Neural cell (in vitro differentiated cells): ENCODE results near the gene DCAF15. TPM values are rescaled to one million over a fixed set of nuclear protein-coding genes. Genes with fewer than 3 reads are reported as not detected.

Source experiments
- H2AFZ ChIP-seq: fragments of 200-600, 300-800 bp; sonication (generic), shearing (Covaris generic); 2 replicates; pipeline ENCODE4 v1.6.0; 2014; ENCODE audit warnings: low read depth, mild to moderate bottlenecking, antibody characterized with exemption, low read length, moderate library complexity
- H3F3A ChIP-seq: fragments of 200-600 bp; shearing (Covaris generic); 2 replicates; pipeline ENCODE4 v1.6.1; 2016; ENCODE audit warnings: mild to moderate bottlenecking, moderate library complexity, mixed read lengths, antibody characterized with exemption, low read length; ENCODE audit not compliant: insufficient read depth, poor library complexity, severe bottlenecking
- H3K27ac ChIP-seq: fragments of 200-600, 300-800 bp; sonication (generic), shearing (Covaris generic); 2 replicates; pipeline ENCODE4 v1.5.1; 2014; ENCODE audit warnings: mild to moderate bottlenecking, low read length, moderate library complexity
- H3K27me3 ChIP-seq: fragments of 300-800, 200-600 bp; sonication (generic), shearing (Covaris generic); 2 replicates; pipeline ENCODE4 v1.6.0; 2014; ENCODE audit warnings: mild to moderate bottlenecking, low read depth, low read length, moderate library complexity; ENCODE audit not compliant: insufficient read depth
- H3K36me3 ChIP-seq: fragments of 300-800, 200-600 bp; sonication (generic), shearing (Covaris generic); 2 replicates; pipeline ENCODE4 v1.5.1; 2014; ENCODE audit warnings: mild to moderate bottlenecking, antibody characterized with exemption, low read length, moderate library complexity; ENCODE audit not compliant: insufficient read depth
- H3K4me2 ChIP-seq: fragments of 300-800, 200-600 bp; sonication (generic), shearing (Covaris generic); 2 replicates; pipeline ENCODE4 v1.6.0; 2014; ENCODE audit warnings: mild to moderate bottlenecking, low read length
- H3K4me3 ChIP-seq: fragments of 300-800, 200-600 bp; sonication (generic), shearing (Covaris generic); 2 replicates; pipeline ENCODE4 v1.5.1; 2014; ENCODE audit warnings: mild to moderate bottlenecking, low read length, moderate library complexity
- H3K79me2 ChIP-seq: fragments of 200-600 bp; shearing (Covaris generic); replicated peaks from 2 replicates; pipeline ENCODE4 v1.6.0; 2014; ENCODE audit warnings: mild to moderate bottlenecking, low read length, moderate library complexity; ENCODE audit not compliant: insufficient read depth
- H3K9ac ChIP-seq: fragments of 300-800, 200-600 bp; sonication (generic), shearing (Covaris generic); 2 replicates; pipeline ENCODE4 v1.6.1; 2016; ENCODE audit warnings: mild to moderate bottlenecking, low read length, mixed read lengths
- H3K9me2 ChIP-seq: fragments of 200-600 bp; shearing (Covaris generic); 2 replicates; pipeline ENCODE4 v1.6.1; 2016; ENCODE audit warnings: mild to moderate bottlenecking, low read length, mixed read lengths; ENCODE audit not compliant: insufficient read depth
- H3K9me3 ChIP-seq: fragments of 200-600, 300-800 bp; sonication (generic), shearing (Covaris generic); 2 replicates; pipeline ENCODE4 v1.6.1; 2016; ENCODE audit warnings: mild to moderate bottlenecking, mixed run types, low read length, moderate library complexity, mixed read lengths
- H4K20me1 ChIP-seq: fragments of 200-600 bp; shearing (Covaris generic); 2 replicates; pipeline ENCODE4 v1.6.1; 2016; ENCODE audit warnings: mild to moderate bottlenecking, mixed run types; ENCODE audit not compliant: insufficient read depth
- CTCF ChIP-seq: fragments of 450-650 bp; IDR thresholded peaks from 2 replicates; pipeline ENCODE4 v1.5.1; 2014; ENCODE audit warnings: antibody characterized with exemption, mild to moderate bottlenecking, moderate library complexity; ENCODE audit not compliant: poor library complexity, severe bottlenecking
- EP300 ChIP-seq: fragments of 450-650 bp; conservative IDR thresholded peaks from 2 replicates; pipeline ENCODE4 v1.6.1; 2014; ENCODE audit warnings: antibody characterized with exemption, mild to moderate bottlenecking, moderate library complexity; ENCODE audit not compliant: poor library complexity, severe bottlenecking
- EZH2 ChIP-seq: fragments of 200-600, 300-800 bp; shearing (Covaris generic), sonication (generic); IDR thresholded peaks from 2 replicates; pipeline ENCODE4 v1.6.1; 2014; ENCODE audit warnings: antibody characterized with exemption, low read length, borderline replicate concordance, mild to moderate bottlenecking; ENCODE audit not compliant: insufficient read depth, poor library complexity, severe bottlenecking
- MXI1 ChIP-seq: fragments of 450-650 bp; conservative IDR thresholded peaks from 2 replicates; pipeline ENCODE4 v1.6.1; 2014; ENCODE audit warnings: antibody characterized with exemption, mild to moderate bottlenecking; ENCODE audit not compliant: poor library complexity, severe bottlenecking
- POLR2AphosphoS5 ChIP-seq: IDR thresholded peaks from 2 replicates; pipeline ENCODE4 v1.6.1; 2012
- RAD21 ChIP-seq: fragments of 450-650 bp; conservative IDR thresholded peaks from 2 replicates; pipeline ENCODE4 v1.6.1; 2014; ENCODE audit warnings: antibody characterized with exemption, mild to moderate bottlenecking, moderate library complexity
- REST ChIP-seq: IDR thresholded peaks from 2 replicates; pipeline ENCODE4 v1.6.1; 2012; ENCODE audit warnings: borderline replicate concordance
- SMC3 ChIP-seq: fragments of 450-650 bp; conservative IDR thresholded peaks from 2 replicates; pipeline ENCODE4 v1.6.1; 2014; ENCODE audit warnings: antibody characterized with exemption, mild to moderate bottlenecking, moderate library complexity; ENCODE audit not compliant: poor library complexity
- TAF1 ChIP-seq: IDR thresholded peaks from 2 replicates; pipeline ENCODE4 v1.6.1; 2012; ENCODE audit warnings: low read depth
- polyA plus RNA-seq: library from polyadenylated mRNA; depleted of rRNA; stranded (reverse); fragments of >200 nt; gene quantifications from 2 replicates; pipeline ENCODE4 v1.2.3, GENCODE V29; 2014

The DCAF15 gene
- polyA plus RNA-seq, 1 donor from 2014 or later: 39.4 TPM

- no peaks in the 10 kb centered on the region for H4K20me1 ChIP-seq
- H2AFZ ChIP-seq: no peak overlapping the region
- H3K9ac ChIP-seq: no peak overlapping the region
- no peaks in the 10 kb centered on the region for H3K9me3 ChIP-seq
- no peak overlapping the region for H3K4me3 ChIP-seq
- H3K79me2 ChIP-seq: no peaks in the 10 kb centered on the region
- H3K9me2 ChIP-seq: no peaks in the 10 kb centered on the region
- H3K4me2 ChIP-seq: no peak overlapping the region
- H3F3A ChIP-seq: no peaks in the 10 kb centered on the region
- H3K27me3 ChIP-seq: no peaks in the 10 kb centered on the region
- H3K27ac ChIP-seq: no peak overlapping the region
- TF ChIP-seq POLR2AphosphoS5 (no peak), RAD21 (no peak)
- no peaks in the 10 kb centered on the region for H3K36me3 ChIP-seq
Measured at GRCh38 chr19:13946414-13946813, 5.9 kb upstream of the DCAF15 start.

GRCh38 chr19:13951043-13951442 is 1.3 kb upstream of the DCAF15 start:
- Histone ChIP-seq H3K4me3 (no peak overlapping the region), H3K9me2 (no peaks in the 10 kb centered on the region), H3K9ac (no peak overlapping the region), H4K20me1 (no peaks in the 10 kb centered on the region), H3K4me2 (no peak overlapping the region), H3K36me3 (no peaks in the 10 kb centered on the region), H2AFZ (no peak overlapping the region), H3K79me2 (peaks cover 14% of the 10 kb centered on the region), H3K27ac (peak overlapping the region; percentile 92), H3K27me3 (no peaks in the 10 kb centered on the region), H3F3A (no peaks in the 10 kb centered on the region), H3K9me3 (no peaks in the 10 kb centered on the region)
- TF ChIP-seq TAF1: no peak
- no peak for TF ChIP-seq REST
- no peak for TF ChIP-seq EZH2
- TF ChIP-seq POLR2AphosphoS5: no peak
- TF ChIP-seq CTCF: no peak
- no peak for TF ChIP-seq MXI1
- TF ChIP-seq SMC3: no peak
- no peak for TF ChIP-seq RAD21
- no peak for TF ChIP-seq EP300

- H3K79me2 ChIP-seq: peaks cover 14% of the 10 kb centered on the region
- peak overlapping the region; percentile 92 for H3K27ac ChIP-seq
- H4K20me1 ChIP-seq: no peaks in the 10 kb centered on the region
- no peaks in the 10 kb centered on the region for H3K9me3 ChIP-seq
- no peak for TF ChIP-seq REST
- TF ChIP-seq SMC3: peak; percentile 48
- TF ChIP-seq TAF1: no peak
- no peak for TF ChIP-seq MXI1
- no peak for TF ChIP-seq CTCF
- TF ChIP-seq EZH2: no peak
- TF ChIP-seq RAD21: peak; percentile 16
- peak; percentile 76 for TF ChIP-seq POLR2AphosphoS5
- TF ChIP-seq EP300: peak; percentile 72
- H3K9ac ChIP-seq: peak overlapping the region; percentile 77
- no peaks in the 10 kb centered on the region for H3K36me3 ChIP-seq
- H3K27me3 ChIP-seq: no peaks in the 10 kb centered on the region
- H3K4me3 ChIP-seq: peak overlapping the region; percentile 91
- H2AFZ ChIP-seq: peak overlapping the region; percentile 77
- no peaks in the 10 kb centered on the region for H3F3A ChIP-seq
- peak overlapping the region; percentile 15 for H3K4me2 ChIP-seq
- H3K9me2 ChIP-seq: no peaks in the 10 kb centered on the region
Measured at GRCh38 chr19:13951799-13952153, 533 bp upstream of the DCAF15 start.
